Measurements from ENCODE around the gene DCAF16.

DCAF16 gene

DNA sequence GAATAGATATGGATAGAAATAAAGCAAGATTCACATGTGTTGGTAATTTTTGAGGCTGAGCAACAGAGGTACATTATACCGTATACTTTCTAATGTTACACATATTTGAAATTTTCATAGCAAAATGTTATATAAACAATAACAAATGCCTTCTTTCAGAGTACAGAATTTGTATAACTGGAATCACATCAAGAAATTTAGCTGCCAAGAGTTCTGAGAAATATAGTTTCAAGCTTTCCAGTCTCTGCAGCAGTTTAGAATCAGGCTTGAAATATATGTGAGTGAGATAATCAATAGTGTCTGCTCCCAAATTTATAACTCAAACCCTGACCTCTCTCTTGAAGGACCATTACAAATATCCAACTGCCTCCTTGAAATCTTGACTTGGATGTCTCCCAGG lies 52.9 kb downstream of the DCAF16 start:
- Histone ChIP-seq H3K27me3 (ENCODE audit: insufficient read depth, low read length) (peaks cover 6% of the 10 kb centered on the region), H2AFZ (ENCODE audit: low read depth, low read length) (no peak overlapping the region), H3K9me3 (ENCODE audit: low read length) (no peaks in the 10 kb centered on the region), H3K4me3 (ENCODE audit: low read length) (no peak overlapping the region), H3K4me1 (ENCODE audit: insufficient read depth, low read length) (no peaks in the 10 kb centered on the region), H3K36me3 (ENCODE audit: insufficient read depth, low read length) (no peaks in the 10 kb centered on the region)

DNA sequence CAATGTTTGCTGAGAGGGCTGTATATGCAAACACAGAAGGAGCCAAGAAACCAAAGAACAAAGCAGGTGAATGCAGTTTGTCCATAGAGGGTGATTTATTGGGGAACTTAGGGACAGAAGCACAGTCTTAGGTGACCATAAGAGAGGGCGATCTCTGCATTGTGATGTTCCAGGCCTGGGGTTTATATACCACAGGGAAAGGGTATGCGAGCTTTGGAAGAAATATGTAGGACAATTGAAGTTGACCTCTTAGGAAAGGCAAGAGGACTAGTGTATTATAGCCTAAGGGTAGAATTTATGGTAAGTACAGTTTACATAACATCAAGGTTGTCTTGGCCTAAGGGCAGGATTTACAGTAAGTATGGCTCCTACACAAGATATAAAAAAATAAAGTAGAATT lies 56.9 kb downstream of the DCAF16 start:
- Histone ChIP-seq H3K4me1 (ENCODE audit: insufficient read depth, low read length) (no peaks in the 10 kb centered on the region), H3K27me3 (ENCODE audit: insufficient read depth, low read length) (peaks cover 6% of the 10 kb centered on the region), H3K4me3 (ENCODE audit: low read length) (no peak overlapping the region), H2AFZ (ENCODE audit: low read depth, low read length) (no peak overlapping the region), H3K9me3 (ENCODE audit: low read length) (no peaks in the 10 kb centered on the region), H3K36me3 (ENCODE audit: insufficient read depth, low read length) (no peaks in the 10 kb centered on the region)
